GM12801 (cell line): ENCODE results near the gene DNAL1.

Source experiments
- CTCF ChIP-seq: IDR thresholded peaks from one replicate; pipeline ENCODE4 v1.5.1; 2011; ENCODE audit warnings: control low read depth; ENCODE audit not compliant: insufficient read length; ENCODE audit errors: extremely low read depth

DNAL1 gene

GRCh38 chr14:73710737-73711136, 66.0 kb downstream of the DNAL1 start:
- no peak for TF ChIP-seq CTCF

- TF ChIP-seq CTCF: no peak
Observed at GRCh38 chr14:73712071-73712506, 67.3 kb downstream of the DNAL1 start.

- no peak for TF ChIP-seq CTCF
Observed at GRCh38 chr14:73712540-73713180, 67.9 kb downstream of the DNAL1 start.

GRCh38 chr14:73713206-73713802, 68.5 kb downstream of the DNAL1 start:
- TF ChIP-seq CTCF: no peak

- TF ChIP-seq CTCF: no peak
Observed at GRCh38 chr14:73713803-73714655, 69.2 kb downstream of the DNAL1 start, which contains the start of gene PNMA1. Gene PNMA1 (minus strand): TSS chr14:73714384. CDS start chr14:73713639, 745 bp downstream.

- no peak for TF ChIP-seq CTCF
Observed at GRCh38 chr14:73714656-73715081, 69.9 kb downstream of the DNAL1 start.

- no peak for TF ChIP-seq CTCF
Observed at GRCh38 chr14:73715707-73716106, 70.9 kb downstream of the DNAL1 start.
